Skeletal muscle tissue (tissue), 4 donors: ENCODE measurements around the gene C19orf67. TPM values are rescaled to one million over a fixed set of nuclear protein-coding genes. Genes with fewer than 3 reads are reported as not detected.
"Not testable (repeated sequence)": the region's sequence is repeated elsewhere in the genome, so short reads cannot be mapped to it uniquely, and the experiment has no call there.

Source experiments
- H3K27ac ChIP-seq: one replicate; pipeline ENCODE4 v1.7.0; 2013; ENCODE audit warnings: mild to moderate bottlenecking, low read depth, low read length, inconsistent platforms
- H3K27me3 ChIP-seq, 3 donors: one replicate each; pipeline ENCODE4 v1.7.0; 2013; ENCODE audit warnings: low read length in 3 of 3; ENCODE audit not compliant: control insufficient read depth in 3 of 3, insufficient read depth in 3 of 3
- H3K36me3 ChIP-seq, 3 donors: one replicate each; pipeline ENCODE4 v1.7.0; 2013; ENCODE audit warnings: low read length in 3 of 3; ENCODE audit not compliant: control insufficient read depth in 3 of 3, insufficient read depth in 3 of 3
- H3K4me1 ChIP-seq, 3 donors: one replicate each; pipeline ENCODE4 v1.7.0; 2013; ENCODE audit warnings: low read length in 3 of 3, mild to moderate bottlenecking in 3 of 3; ENCODE audit not compliant: control insufficient read depth in 3 of 3, insufficient read depth in 3 of 3
- H3K4me3 ChIP-seq, 3 donors: one replicate each; pipeline ENCODE4 v1.7.0; 2013; ENCODE audit warnings: low read length in 3 of 3
- H3K9ac ChIP-seq, 3 donors: one replicate each; pipeline ENCODE4 v1.7.0; 2013; ENCODE audit warnings: low read length in 3 of 3, mild to moderate bottlenecking in 3 of 3, moderate library complexity in 2 of 3, low read depth in 1 of 3
- H3K9me3 ChIP-seq, 3 donors: one replicate each; pipeline ENCODE4 v1.7.0; 2013; ENCODE audit warnings: low read length in 3 of 3; ENCODE audit not compliant: control insufficient read depth in 3 of 3
- total RNA-seq: library from RNA; depleted of rRNA; stranded (reverse); fragments of >200 nt; gene quantifications from one replicate; pipeline ENCODE4 v1.2.3, GENCODE V29; 2014
- donor health status: Osteomylitis.

C19orf67 gene
- total RNA-seq, 1 donor from 2014 or later = not detected

GRCh38 chr19:14052470-14052869 lies 33.1 kb downstream of the C19orf67 start:
- no peak overlapping the region for H3K9ac ChIP-seq

GRCh38 chr19:14051980-14052379 lies 33.6 kb downstream of the C19orf67 start:
- no peak overlapping the region for H3K27ac ChIP-seq
- no peaks in the 10 kb centered on the region for H3K9me3 ChIP-seq
- peaks cover 0 to 2% (median 0%) of the 10 kb centered on the region in 3 donors for H3K4me1 ChIP-seq
- H3K4me3 ChIP-seq = no peak overlapping the region
- H3K36me3 ChIP-seq = no peaks in the 10 kb centered on the region
- H3K27me3 ChIP-seq = peaks cover 0 to 11% (median 6%) of the 10 kb centered on the region in 3 donors
- no peak overlapping the region for H3K9ac ChIP-seq

More at GRCh38 chr19:14052470-14052869, 33.1 kb downstream of the C19orf67 start:
- no peaks in the 10 kb centered on the region for H3K9me3 ChIP-seq
- peaks cover 0 to 12% (median 6%) of the 10 kb centered on the region in 3 donors for H3K27me3 ChIP-seq
- H3K27ac ChIP-seq = no peak overlapping the region
- no peak overlapping the region for H3K4me3 ChIP-seq
- peaks cover 0 to 3% (median 0%) of the 10 kb centered on the region in 3 donors for H3K4me1 ChIP-seq
- H3K36me3 ChIP-seq = no peaks in the 10 kb centered on the region

GRCh38 chr19:14050961-14051360 lies 34.6 kb downstream of the C19orf67 start:
- H3K9me3 ChIP-seq, H3K4me1 ChIP-seq, H3K4me3 ChIP-seq, H3K27me3 ChIP-seq, H3K36me3 ChIP-seq, H3K27ac ChIP-seq, H3K9ac ChIP-seq: not testable (repeated sequence)

GRCh38 chr19:14050512-14050911 lies 35.1 kb downstream of the C19orf67 start:
- no peaks in the 10 kb centered on the region for H3K36me3 ChIP-seq
- peaks cover 0 to 5% (median 3%) of the 10 kb centered on the region in 3 donors for H3K27me3 ChIP-seq
- no peak overlapping the region for H3K27ac ChIP-seq
- no peak overlapping the region for H3K4me3 ChIP-seq
- H3K4me1 ChIP-seq = no peaks in the 10 kb centered on the region
- H3K9me3 ChIP-seq = no peaks in the 10 kb centered on the region
- H3K9ac ChIP-seq = no peak overlapping the region

GRCh38 chr19:14048443-14049153 lies 37.0 kb downstream of the C19orf67 start:
- Histone ChIP-seq H3K36me3 (no peaks in the 10 kb centered on the region), H3K9ac (no peak overlapping the region)

GRCh38 chr19:14047866-14048265 lies 37.7 kb downstream of the C19orf67 start:
- H3K36me3 ChIP-seq, H3K27me3 ChIP-seq, H3K4me1 ChIP-seq, H3K27ac ChIP-seq, H3K9me3 ChIP-seq, H3K9ac ChIP-seq, H3K4me3 ChIP-seq: not testable (repeated sequence)

More at GRCh38 chr19:14048443-14049153, 37.0 kb downstream of the C19orf67 start:
- H3K27me3 ChIP-seq = no peaks in the 10 kb centered on the region
- H3K27ac ChIP-seq = no peak overlapping the region
- H3K9me3 ChIP-seq = no peaks in the 10 kb centered on the region
- no peak overlapping the region for H3K4me3 ChIP-seq
- no peaks in the 10 kb centered on the region for H3K4me1 ChIP-seq

- H3K9ac ChIP-seq = peak overlapping the region in 1 of 3 donors; percentile 57
- not testable (repeated sequence) for H3K27me3 ChIP-seq, H3K9me3 ChIP-seq, H3K4me3 ChIP-seq, H3K4me1 ChIP-seq, H3K36me3 ChIP-seq
- peak overlapping the region; percentile 49 for H3K27ac ChIP-seq
Measured at GRCh38 chr19:14042659-14043608, 42.6 kb downstream of the C19orf67 start.

- Histone ChIP-seq H3K9me3 (no peaks in the 10 kb centered on the region), H3K27ac (no peak overlapping the region), H3K4me3 (no peak overlapping the region), H3K36me3 (no peaks in the 10 kb centered on the region), H3K27me3 (no peaks in the 10 kb centered on the region), H3K4me1 (peaks cover 0 to 8% (median 7%) of the 10 kb centered on the region in 3 donors), H3K9ac (no peak overlapping the region)
Measured at GRCh38 chr19:14039181-14039580, 46.4 kb downstream of the C19orf67 start.

GRCh38 chr19:14035706-14036105 lies 49.9 kb downstream of the C19orf67 start:
- no peaks in the 10 kb centered on the region for H3K36me3 ChIP-seq
- H3K27ac ChIP-seq = no peak overlapping the region
- peaks cover 5 to 12% (median 6%) of the 10 kb centered on the region in 3 donors for H3K4me1 ChIP-seq
- H3K9me3 ChIP-seq = no peaks in the 10 kb centered on the region
- H3K27me3 ChIP-seq = no peaks in the 10 kb centered on the region
- no peak overlapping the region for H3K9ac ChIP-seq
- H3K4me3 ChIP-seq = no peak overlapping the region

- H3K9ac ChIP-seq, H3K27ac ChIP-seq, H3K4me3 ChIP-seq, H3K9me3 ChIP-seq, H3K27me3 ChIP-seq, H3K36me3 ChIP-seq: not testable (repeated sequence)
- H3K4me1 ChIP-seq = peaks cover 5 to 12% (median 6%) of the 10 kb centered on the region in 3 donors
Measured at GRCh38 chr19:14035159-14035558, 50.4 kb downstream of the C19orf67 start.
